Activated effector memory CD4-positive, alpha-beta T cell treated with anti-CD3 and anti-CD28 coated beads, Interleukin-2, amount 50 U/mL, for 16 hours (primary cell): ENCODE results near the gene KIF5C.
"Not testable (repeated sequence)": the region's sequence is repeated elsewhere in the genome, so short reads cannot be mapped to it uniquely, and the experiment has no call there.

Experiments used
- DNase-seq: peaks from one replicate; pipeline ENCODE4 v3.0.0-alpha.2; 2020

The KIF5C gene

GRCh38 chr2:148967056-148967455, 92.0 kb downstream of the KIF5C start:
- no peak for DNase-seq

GRCh38 chr2:148967578-148967977, 92.6 kb downstream of the KIF5C start:
- DNase-seq = no peak

GRCh38 chr2:148968301-148968700, 93.3 kb downstream of the KIF5C start:
- DNase-seq = no peak

GRCh38 chr2:148968776-148969319, 93.8 kb downstream of the KIF5C start:
- DNase-seq = no peak

GRCh38 chr2:148969659-148970061, 94.6 kb downstream of the KIF5C start:
- DNase-seq = no peak

- no peak for DNase-seq
Measured at GRCh38 chr2:148970385-148970784, 95.4 kb downstream of the KIF5C start.

- DNase-seq = no peak
Measured at GRCh38 chr2:148971547-148971946, 96.5 kb downstream of the KIF5C start.

- DNase-seq = no peak
Measured at GRCh38 chr2:148974095-148974494, 99.1 kb downstream of the KIF5C start.

GRCh38 chr2:148978026-148978685, 103.1 kb downstream of the KIF5C start:
- no peak for DNase-seq

- no peak for DNase-seq
Measured at GRCh38 chr2:148978706-148979105, 103.7 kb downstream of the KIF5C start.

- no peak for DNase-seq
Measured at GRCh38 chr2:148979164-148979918, 104.3 kb downstream of the KIF5C start.

- DNase-seq = no peak
Measured at GRCh38 chr2:148979919-148980277, 104.9 kb downstream of the KIF5C start.

GRCh38 chr2:148980496-148980895, 105.5 kb downstream of the KIF5C start:
- not testable (repeated sequence) for DNase-seq

- DNase-seq = no peak
Measured at GRCh38 chr2:148981324-148981723, 106.3 kb downstream of the KIF5C start.

- no peak for DNase-seq
Measured at GRCh38 chr2:148981781-148982180, 106.8 kb downstream of the KIF5C start.

- no peak for DNase-seq
Measured at GRCh38 chr2:148982282-148982681, 107.3 kb downstream of the KIF5C start.

GRCh38 chr2:148983896-148984295, 108.9 kb downstream of the KIF5C start:
- DNase-seq = no peak

- DNase-seq = no peak
Measured at GRCh38 chr2:148984449-148984848, 109.4 kb downstream of the KIF5C start.

- DNase-seq = no peak
Measured at GRCh38 chr2:148987286-148987685, 112.3 kb downstream of the KIF5C start.

- DNase-seq = no peak
Measured at GRCh38 chr2:148988337-148988736, 113.3 kb downstream of the KIF5C start.

GRCh38 chr2:148989882-148990493, 115.0 kb downstream of the KIF5C start:
- no peak for DNase-seq

- no peak for DNase-seq
Measured at GRCh38 chr2:148990968-148991367, 115.9 kb downstream of the KIF5C start.

GRCh38 chr2:148992448-148992847, 117.4 kb downstream of the KIF5C start:
- DNase-seq = no peak

- no peak for DNase-seq
Measured at GRCh38 chr2:148993351-148993750, 118.3 kb downstream of the KIF5C start.
